Eye (tissue), 1 donor: ENCODE data around the gene CACNA1D.
A peak's percentile ranks its signal among the peaks of the same experiment; 100 is the strongest.
"Not testable (repeated sequence)": the region's sequence is repeated elsewhere in the genome, so short reads cannot be mapped to it uniquely, and the experiment has no call there.

Experiments
- DNase-seq: peaks from one replicate; pipeline ENCODE4 v3.0.0-alpha.2; 2015

CACNA1D gene

DNA sequence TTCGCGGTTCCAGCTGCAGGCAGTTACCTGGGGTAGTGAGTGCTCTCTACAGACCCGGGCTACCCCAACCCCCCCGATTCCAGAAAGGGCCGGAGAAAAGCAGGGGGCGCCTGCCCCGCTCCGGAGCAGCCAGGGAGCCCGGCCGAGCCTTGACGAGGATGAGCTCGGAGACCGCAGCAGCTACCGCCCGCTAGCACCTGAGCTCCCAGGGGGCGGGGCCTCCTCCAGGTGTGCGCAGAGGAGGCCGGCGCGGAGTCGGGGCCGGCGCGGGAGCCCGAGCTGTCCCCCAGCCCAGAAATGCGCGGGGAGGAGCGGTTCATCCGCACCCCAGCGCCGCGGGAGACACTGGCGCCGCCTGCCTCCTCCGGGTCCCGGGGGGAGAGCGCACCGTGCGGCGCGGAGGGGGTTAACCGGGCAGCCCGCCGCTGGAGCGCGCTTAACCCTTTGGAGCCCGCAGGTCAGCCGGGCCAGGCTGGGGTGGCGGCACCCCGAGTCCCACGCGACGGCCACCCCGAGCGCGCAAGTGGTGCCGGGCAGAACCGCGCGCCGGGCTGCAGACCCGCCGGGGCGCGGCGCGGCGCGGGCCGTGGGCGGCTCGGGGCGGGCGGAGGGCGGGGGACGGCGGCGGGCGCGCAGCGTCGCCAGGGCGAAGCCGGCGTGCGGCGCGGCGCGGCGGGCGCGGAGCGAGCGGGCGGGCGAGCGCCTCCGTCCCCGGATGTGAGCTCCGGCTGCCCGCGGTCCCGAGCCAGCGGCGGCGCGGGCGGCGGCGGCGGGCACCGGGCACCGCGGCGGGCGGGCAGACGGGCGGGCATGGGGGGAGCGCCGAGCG, at the start of gene CACNA1D:
TSS of gene CACNA1D (plus strand) at position 649 of the 829 bp plus-strand sequence. CDS start 556 bp downstream, outside the sequence.
- DNase-seq: peak; percentile 66

DNA sequence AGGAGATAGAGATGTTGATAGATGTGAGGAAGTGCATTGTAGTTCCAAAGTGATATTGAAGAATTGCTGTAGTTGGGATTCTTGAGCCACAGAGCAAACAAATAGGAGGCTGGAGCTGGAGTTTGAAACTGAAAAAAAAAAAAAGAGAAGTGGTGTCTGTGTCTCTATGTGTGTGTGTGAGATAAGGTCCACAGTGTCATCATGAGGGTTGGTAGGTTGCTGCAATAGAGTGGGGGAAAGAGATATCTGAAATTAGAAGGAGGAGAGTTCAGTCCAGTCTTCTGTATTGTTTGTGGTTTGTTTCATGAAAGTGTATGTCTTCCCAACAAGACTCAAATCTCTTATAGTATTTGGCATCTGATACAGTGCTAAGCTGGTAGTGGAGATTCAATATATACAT, 37.3 kb upstream of the CACNA1D start:
- DNase-seq: no peak

DNA sequence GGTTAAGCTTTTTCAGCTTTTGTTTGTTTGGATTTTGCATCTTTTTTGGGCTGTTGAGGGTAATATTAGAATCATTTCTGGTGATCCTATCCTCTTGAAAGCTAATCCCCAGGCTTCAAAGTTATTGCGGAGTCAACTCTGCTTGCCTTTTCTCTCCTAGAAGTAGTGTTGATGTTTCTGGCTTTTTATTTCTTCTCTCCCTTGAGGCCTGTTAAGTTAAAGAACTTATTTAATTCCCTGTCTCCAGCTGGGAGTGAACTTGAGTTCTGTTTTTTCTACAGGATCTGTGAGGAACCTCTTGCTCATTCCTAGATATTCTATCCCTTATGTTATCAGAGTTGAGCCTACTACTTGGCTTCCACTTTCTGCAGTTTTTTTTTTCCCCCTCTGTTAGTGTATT, 34.1 kb upstream of the CACNA1D start:
- DNase-seq: no peak

DNA sequence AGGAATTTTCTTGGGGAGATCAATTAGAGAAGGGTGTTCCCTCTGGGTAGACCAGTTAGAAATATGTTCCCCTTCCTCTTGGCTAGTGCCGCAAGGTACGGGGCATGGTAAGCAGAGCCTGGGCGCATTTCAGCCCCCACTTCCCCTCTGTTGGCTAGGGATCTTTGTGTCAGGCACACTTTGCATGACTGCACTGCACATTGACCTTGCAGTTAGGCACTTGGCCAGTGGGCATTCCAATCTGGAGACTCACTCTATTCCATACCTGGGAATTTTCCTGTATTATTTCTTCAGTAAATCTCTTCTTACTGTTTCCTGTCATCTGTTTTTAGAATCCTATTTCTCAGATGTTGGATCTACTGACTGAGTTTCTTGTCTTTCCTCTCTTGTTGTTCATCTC, 30.0 kb upstream of the CACNA1D start:
- DNase-seq: no peak

DNA sequence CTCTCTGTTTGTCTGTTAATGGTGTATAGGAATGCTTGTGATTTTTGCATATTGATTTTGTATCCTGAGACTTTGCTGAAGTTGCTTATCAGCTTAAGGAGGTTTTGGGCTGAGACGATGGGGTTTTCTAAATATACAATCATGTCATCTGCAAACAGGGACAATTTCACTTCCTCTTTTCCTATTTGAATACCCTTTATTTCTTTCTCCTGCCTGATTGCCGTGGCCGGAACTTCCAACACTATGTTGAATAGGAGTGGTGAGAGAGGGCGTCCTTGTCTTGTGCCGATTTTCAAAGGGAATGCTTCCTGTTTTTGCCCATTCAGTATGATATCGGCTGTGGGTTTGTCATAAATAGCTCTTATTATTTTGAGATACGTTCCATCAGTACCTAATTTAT, 24.7 kb upstream of the CACNA1D start:
- not testable (repeated sequence) for DNase-seq

DNA sequence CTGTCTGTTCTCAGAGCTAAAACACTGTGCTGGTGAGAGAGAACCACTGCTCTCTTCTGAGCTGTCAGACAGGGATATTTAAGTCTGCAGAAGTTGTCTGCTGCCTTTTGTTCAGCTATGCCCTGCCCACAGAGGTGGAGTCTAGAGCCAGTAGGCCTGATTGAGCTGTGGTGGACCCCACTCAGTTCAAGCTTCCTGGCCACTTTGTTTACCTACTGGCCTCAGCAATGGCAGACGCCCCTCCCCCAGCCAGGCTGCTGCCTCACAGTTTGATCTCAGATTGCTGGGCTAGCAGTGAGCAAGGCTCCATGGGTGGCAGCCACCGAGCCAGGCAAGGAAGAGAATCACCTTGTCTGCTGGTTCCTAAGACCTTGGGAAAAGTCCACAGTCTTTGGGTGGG, 21.0 kb upstream of the CACNA1D start:
- DNase-seq: no peak

DNA sequence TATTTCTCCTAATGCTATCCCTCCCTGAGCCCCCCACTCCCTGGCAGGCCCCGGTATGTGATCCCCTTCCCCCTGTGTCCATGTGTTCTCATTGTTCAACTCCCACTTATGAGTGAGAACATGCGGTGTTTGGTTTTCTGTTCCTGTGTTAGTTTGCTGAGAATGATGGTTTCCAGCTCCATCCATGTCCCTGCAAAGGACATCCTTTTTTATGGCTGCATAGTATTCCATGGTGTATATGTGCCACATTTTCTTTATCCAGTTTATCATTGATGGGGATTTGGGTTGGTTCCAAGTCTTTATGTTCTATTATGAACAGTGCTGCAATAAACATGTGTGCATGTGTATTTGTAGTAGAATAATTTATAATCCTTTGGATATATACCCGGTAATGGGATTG, 18.0 kb upstream of the CACNA1D start:
- DNase-seq: not testable (repeated sequence)

DNA sequence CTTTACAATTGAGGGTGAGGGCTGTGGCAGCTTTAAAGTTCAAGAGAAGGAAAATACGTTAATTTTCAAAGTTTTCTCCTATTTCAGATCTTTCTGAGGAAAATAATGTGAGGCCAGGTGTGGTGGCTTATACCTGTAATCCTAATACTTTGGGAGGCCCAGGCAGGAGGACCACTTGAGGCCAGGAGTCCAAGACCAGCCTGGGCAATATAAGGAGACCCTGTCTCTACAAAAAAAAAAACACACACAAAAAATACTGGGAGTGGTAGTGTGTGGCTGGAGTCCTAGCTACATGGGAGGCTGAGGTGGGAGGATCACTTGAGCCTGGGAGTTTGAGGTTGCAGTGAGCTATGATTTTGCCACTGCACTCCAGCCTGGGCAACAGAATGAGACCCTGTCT, 16.7 kb upstream of the CACNA1D start:
- not testable (repeated sequence) for DNase-seq

DNA sequence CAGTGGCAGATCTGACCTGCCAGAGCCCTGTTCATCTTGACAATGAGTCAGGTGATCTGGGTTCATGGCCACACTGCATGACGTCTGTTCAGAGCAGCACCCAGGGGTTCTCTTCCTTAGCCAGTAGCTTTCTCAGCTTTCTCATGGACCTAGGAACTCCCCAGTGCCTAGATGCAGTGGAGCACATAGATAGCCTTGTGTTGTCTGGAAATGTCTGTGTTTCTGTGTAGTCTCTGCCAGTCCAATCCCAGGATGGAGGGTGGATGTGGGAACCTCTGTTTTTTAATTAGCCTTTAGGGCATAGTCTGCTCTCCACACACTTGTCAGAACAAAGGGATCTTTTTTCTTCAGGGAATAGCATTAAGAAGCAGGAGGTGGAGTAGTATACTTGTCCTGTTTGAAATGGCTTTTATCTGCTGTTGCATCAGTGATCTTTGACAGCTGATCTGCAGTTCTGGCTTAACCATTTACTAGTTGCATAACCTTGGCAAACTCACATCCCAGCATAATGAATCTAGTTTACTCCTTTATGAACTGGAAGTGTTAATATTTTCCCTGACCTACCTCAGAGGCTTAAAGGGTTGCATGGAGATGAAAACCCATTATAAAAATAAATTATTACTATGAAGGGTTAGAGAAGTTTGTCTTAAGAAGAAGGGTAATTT, 16.1 kb upstream of the CACNA1D start:
- peak; percentile 35 for DNase-seq

DNA sequence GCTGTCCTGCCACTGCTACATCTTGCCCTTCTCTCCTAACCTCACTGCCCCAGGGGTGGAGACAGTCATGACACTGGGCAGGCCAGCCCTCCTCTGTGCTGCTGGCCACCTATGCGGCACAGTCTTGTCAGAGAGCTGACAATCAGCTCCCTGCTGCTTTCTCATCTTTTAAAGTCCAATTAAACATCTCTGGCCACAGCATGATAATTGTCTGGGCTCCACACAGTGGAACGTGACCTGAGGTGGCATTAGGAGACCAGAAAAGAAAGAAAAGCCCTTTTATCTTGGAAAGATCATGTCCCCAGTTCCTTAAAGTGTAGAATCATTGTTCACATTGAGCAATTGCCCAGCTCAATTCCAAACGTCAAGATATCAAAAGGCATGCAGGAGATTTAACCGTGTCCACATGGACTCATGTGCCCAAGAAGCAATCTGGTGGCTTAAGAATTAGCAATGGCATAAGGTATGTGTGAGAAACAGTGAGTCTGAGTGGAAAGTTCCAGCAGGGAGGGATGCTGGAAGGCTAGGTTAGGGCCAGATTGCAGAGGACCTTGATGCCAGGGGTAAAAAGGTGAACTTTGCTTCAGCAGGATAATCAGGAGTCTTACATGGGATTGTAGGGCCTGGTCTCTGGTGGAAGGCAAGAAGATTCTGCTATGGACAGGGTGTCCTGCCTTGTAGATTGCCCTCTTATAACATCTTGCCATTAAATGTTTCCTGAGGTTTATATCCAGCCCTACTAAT, 15.3 kb upstream of the CACNA1D start:
- DNase-seq: peak; percentile 51

DNA sequence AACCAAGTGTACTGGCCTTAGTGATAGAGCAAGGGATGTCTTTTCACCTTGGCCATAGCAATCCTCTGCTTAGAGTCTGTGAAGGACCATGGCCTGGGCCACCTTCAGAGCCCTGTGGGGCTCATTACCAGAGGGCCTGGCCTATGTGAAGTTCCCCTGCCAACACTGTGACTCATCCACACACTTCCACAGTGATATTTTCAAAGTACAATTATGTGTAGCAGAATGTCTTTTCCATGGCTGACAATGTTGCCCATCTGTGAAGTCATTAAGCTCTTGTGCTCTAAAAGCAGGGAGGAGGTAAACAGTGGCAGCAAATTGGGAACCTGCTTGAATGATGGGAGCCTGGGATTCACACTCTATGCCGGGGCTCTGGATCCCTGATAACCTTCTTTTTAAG, 12.2 kb upstream of the CACNA1D start:
- DNase-seq: no peak

DNA sequence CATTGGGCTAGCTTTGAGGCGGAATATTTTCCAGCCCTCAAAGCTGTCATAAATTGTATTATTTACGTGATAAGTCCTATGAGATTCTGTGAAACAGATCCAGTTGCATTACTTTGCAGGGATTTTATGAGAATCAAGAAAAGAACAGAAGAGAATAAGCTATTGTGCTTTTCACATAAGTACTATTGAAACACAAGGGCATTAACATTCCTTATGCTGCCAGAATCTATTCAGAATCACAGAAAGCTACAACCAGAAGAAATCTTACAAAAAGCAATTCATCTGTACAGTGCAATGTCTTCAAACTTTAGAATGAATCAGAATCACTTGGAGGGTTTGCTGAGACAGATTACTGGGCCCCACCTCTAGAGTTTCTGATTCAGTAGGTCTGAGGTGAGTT, 10.6 kb upstream of the CACNA1D start:
- no peak for DNase-seq

DNA sequence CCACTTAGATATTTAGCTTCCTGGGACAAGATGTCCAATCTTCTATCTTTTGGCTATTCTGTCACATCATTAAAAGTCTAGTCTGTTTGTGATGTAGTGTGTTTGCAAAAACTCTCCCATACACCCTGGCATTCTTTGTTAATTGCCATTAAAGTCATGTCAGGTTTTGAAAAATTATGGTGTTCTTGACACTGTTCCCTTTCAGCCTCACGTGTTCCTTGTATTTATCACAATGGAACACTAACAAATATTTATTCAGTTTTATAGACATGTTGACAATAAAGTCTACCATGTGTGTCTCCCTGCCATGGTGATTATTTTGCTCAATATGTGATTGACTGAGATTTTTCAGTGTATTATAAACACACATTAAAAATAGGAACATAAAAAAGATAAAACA, 9.4 kb upstream of the CACNA1D start:
- DNase-seq: no peak

DNA sequence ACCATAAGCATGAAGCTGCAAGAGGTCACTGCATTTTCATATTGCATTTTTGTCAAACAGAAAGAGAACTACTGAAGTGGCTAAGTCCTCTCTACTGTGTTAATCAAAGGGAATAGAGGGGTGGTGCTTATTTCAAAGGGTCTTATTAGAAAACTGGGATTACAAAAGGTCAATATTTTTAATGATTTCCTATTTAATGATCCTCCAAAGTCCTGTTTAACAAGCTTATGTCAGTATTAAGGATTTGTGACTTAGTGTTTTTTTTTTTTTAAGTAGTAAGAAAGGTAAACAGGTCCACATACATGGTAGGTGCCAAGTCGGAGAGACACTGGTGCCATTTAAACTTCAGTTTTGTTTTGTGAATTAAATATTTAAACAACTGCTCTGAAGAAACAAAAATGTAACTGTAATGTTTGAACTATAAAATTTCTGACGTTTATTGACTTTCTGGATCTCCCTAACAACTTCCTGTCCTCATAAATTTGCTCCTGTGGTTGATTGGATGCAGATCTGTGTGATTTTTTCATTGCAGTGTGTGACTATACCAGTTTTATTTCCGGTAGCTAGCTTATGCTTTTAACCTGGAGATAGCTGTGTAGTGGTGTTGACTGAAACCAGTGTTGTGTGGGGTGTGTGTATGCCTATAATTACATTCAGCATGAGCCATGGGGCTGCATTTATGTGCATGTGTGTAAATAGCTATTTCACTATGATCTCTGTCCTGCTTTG, 8.6 kb upstream of the CACNA1D start:
- DNase-seq: peak; percentile 18

DNA sequence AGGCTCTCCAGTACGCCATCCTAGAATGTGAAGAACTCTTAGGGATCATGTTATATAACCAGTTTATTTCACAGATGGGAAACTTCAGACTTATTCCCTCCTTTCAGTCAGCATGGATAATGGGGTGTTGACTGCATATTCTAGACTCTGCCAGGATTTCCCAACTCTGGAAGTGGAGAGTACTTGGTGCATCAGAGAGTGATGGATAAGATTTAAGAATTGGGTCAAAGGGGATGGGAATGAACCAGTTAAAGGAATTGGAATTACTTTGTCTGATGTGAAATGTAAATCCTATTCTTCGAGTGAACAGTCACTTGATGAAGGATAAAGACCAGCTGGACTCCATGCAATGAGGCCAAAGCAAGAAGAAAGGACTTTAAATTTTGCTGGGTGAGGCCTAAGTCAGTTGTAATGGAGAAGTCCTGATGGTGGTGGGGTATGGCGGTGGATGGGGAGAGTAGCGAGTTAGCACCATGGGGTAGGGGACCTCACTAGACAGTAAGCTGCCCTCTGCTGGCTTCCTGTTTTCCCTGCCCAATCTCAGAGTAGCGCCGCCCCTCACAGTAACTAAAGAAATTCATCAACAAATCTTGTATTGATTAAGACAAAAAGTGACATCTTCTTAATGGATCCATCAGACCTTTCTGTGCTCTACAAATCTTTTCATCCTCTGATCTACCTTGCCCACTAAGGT, 7.3 kb upstream of the CACNA1D start:
- no peak for DNase-seq

DNA sequence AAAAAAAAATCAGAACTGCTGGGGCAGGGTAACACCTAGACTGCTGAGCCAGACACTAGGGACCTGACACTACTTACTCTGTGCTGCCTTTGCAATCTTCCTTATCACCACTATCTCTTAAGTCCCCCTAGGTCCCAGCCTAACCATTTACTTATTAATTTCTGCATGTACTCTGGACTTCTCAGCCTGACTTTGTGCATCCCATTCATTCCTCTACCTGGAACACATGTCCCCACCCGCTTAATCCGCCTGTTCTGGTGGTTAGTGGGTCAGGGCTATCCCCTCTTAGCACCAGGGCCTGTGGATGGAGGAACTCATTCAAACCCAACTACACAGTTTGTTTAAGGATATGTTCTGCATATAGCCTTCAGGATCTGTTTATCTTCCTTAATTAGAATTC, 5.0 kb upstream of the CACNA1D start:
- DNase-seq: no peak

DNA sequence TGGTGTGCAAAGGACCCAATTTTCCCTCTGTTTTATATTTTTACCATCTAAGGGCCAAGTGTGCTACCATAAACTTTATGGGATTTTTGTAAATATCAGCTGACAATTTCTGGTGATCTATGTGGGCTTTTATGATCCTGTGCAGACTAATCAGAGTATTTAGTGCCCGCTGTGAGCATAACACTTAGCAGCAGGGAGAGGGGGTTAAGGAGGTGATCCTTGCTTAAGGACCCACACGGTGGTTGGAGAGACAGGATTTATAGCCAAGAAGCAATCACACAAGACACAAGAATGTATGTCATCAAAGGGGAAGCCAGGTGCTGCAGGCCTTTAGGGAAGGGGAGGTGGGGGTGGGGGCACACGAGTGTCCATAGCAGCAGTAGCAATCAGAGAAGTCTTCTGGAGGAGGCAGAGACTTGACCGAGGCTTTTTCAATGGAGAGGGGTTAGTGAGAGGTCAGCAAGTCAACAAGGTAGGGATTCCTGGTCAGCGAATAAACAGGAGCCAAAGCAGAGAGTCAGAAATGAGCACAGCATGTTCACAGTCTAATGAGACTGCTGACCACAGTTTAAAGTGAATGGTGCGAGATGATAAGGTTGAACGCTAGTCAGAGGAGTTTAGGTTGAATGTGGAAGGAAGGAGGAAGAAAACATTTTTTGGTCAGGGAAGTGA, 4.5 kb upstream of the CACNA1D start:
- no peak for DNase-seq

DNA sequence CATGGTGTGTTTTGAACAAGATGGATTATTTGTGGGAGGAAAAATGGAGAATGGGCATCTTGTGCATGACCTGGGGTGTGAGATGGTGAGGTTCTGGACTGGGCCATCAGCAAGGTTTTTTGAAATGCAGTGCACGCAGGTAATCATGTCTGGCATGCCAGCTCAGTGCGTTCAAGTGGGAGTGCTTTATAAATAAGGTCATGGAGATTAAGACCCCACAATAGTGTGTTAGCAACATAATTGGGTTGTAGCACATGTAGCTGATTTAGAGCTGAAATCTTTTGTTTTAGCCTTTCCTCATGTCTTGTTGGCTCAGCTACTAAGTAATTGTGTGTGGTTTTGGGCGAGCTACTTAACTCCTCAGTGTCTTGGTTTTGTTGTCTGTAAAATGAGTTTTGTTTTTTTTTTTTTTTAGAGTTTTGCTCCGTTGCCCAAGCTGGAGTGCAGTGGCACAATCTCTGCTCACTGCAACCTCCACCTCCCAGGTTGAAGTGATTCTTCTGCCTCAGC, 3.9 kb upstream of the CACNA1D start:
- peak; percentile 43 for DNase-seq

DNA sequence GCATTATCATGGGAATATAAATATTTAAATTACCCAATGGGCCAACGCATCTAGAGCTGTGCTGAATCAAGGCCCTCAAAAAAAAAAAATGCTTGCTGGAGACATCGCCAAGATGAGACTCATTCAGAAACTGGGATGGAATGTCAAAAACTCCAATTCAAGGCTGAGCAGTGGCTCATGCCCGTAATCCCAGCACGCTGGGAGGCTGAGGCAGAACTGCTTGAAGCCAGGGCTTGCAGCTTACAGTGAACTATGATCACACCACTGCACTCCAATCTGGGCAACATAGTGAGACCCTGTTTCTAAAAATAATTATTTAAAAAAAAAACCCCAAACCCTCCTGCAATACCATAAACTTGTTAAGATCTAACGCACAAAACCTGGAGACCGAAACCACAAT, 3.1 kb upstream of the CACNA1D start:
- DNase-seq: no peak

DNA sequence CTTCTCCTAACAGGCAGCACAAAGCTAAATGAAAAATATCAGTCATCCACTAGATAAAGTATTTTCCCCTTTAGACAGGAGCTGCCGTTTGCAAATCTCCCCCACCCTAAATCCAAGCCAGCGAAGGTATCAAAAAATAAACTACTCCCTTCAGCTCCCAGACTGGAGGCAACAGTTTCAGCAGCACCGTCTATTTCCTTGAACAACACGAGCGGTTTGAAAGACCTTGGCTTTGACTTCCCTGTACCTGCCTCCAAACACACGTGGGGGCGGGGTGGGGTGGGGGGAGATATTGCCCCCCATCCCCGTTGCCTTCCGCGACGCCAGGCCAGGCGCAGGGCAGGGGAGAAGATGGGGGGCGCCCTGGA, 832 bp upstream of the CACNA1D start:
- no peak for DNase-seq

DNA sequence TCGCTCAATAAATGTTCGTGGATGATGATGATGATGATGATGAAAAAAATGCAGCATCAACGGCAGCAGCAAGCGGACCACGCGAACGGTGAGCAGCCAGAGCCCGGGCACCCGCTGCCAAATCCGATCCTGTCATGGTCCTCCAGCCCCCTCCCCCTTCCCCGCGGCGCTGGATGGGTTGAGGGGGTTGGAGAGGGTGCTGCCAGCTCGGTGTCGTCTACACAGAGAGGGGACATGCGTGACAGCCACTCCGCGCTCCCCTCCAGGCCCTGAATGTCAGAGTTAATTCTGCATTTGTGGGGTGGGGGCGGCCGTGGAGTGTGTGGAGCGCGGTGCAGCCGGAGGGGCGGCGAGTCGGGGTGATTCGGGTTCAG, 722 bp downstream of the CACNA1D start:
- DNase-seq: peak; percentile 67
